H1 (cell line): Measurements from ENCODE around the gene ZNF408. TPM values are rescaled to one million over a fixed set of nuclear protein-coding genes. Genes with fewer than 3 reads are reported as not detected.
A peak's percentile ranks its signal among the peaks of the same experiment; 100 is the strongest.

Source experiments
- CTCF ChIA-PET: fragments of 300-600 bp; sonication (Branson Sonifier 250); formaldehyde crosslinking; loops from one replicate; lab custom pipeline; 2021; ENCODE audit not compliant: partially characterized antibody; lab: Charles Lee
- POLR2A ChIA-PET: fragments of 300-600 bp; sonication (Branson Sonifier 250); formaldehyde crosslinking; loops from one replicate; lab custom pipeline; 2021; ENCODE audit warnings: inconsistent platforms; ENCODE audit not compliant: partially characterized antibody; lab: Charles Lee
- DNase-seq, 2 experiments: peaks; one replicate each; pipeline versions ENCODE4 v3.0.0 to v3.0.0-alpha.2; 2010 to 2022; ENCODE audit warnings: low spot score in 2 of 2, low read depth in 1 of 2, mixed read lengths in 1 of 2
- FAIRE-seq: peaks from 2 replicates; lab custom pipeline; 2011; peaks lifted over from hg19 to GRCh38; lab: Jason Lieb, UNC
- H2AFZ ChIP-seq: 2 replicates; pipeline ENCODE4 v1.8.1; 2012; ENCODE audit warnings: low read length, inconsistent platforms
- H2AK5ac ChIP-seq: 2 replicates; pipeline ENCODE4 v1.6.1; 2013; ENCODE audit warnings: low read depth, low read length
- H2BK120ac ChIP-seq: replicated peaks from 2 replicates; pipeline ENCODE3; 2013; ENCODE audit warnings: low read depth, low read length, inconsistent platforms
- H2BK12ac ChIP-seq: 2 replicates; pipeline ENCODE4 v1.6.1; 2013; ENCODE audit warnings: low read depth, low read length
- H2BK15ac ChIP-seq: 2 replicates; pipeline ENCODE4 v1.6.1; 2013; ENCODE audit warnings: low read length
- H2BK20ac ChIP-seq: 2 replicates; pipeline ENCODE4 v1.6.1; 2013; ENCODE audit warnings: low read length
- H2BK5ac ChIP-seq: 2 replicates; pipeline ENCODE4 v1.6.1; 2013; ENCODE audit warnings: low read depth, low read length
- H3K14ac ChIP-seq: 2 replicates; pipeline ENCODE4 v1.6.1; 2013; ENCODE audit warnings: inconsistent platforms; ENCODE audit not compliant: insufficient read length
- H3K18ac ChIP-seq: 2 replicates; pipeline ENCODE4 v1.6.1; 2013; ENCODE audit warnings: low read length; ENCODE audit errors: extremely low read depth
- H3K23ac ChIP-seq: 2 replicates; pipeline ENCODE4 v1.6.1; 2013; ENCODE audit warnings: inconsistent platforms; ENCODE audit not compliant: insufficient read length
- H3K23me2 ChIP-seq: 2 replicates; pipeline ENCODE4 v1.6.1; 2013; ENCODE audit warnings: low read depth, low read length
- H3K27ac ChIP-seq: 2 replicates; pipeline ENCODE4 v1.6.1; 2011; ENCODE audit warnings: low read depth, low read length, inconsistent platforms
- H3K27me3 ChIP-seq, 4 experiments: replicated peaks in 1 of 4; 1 replicate in 1 of 4; 2 replicates in 3 of 4; pipeline versions ENCODE4 v1.6.1 to v1.8.1; 2011 to 2013; ENCODE audit warnings: low read length in 3 of 4, mild to moderate bottlenecking in 3 of 4, inconsistent platforms in 2 of 4, mixed read lengths in 2 of 4, moderate library complexity in 1 of 4; ENCODE audit not compliant: control insufficient read depth in 3 of 4, insufficient read depth in 3 of 4; ENCODE audit errors: extremely low read depth in 1 of 4
- H3K36me3 ChIP-seq, 4 experiments: 2 replicates each; pipeline versions ENCODE4 v1.6.1 to v1.8.1; 2011 to 2013; ENCODE audit warnings: mild to moderate bottlenecking in 4 of 4, low read length in 3 of 4, moderate library complexity in 2 of 4, control low read depth in 1 of 4, inconsistent platforms in 1 of 4; ENCODE audit not compliant: insufficient read depth in 4 of 4, control insufficient read depth in 2 of 4
- H3K4ac ChIP-seq: replicated peaks from 2 replicates; pipeline ENCODE3; 2013; ENCODE audit warnings: low read length, low read depth, mixed read lengths, inconsistent platforms; ENCODE audit not compliant: insufficient read length
- H3K4me1 ChIP-seq, 4 experiments: replicated peaks in 1 of 4; 1 replicate in 1 of 4; 2 replicates in 3 of 4; pipeline versions ENCODE4 v1.6.1 to v1.8.1; 2011 to 2013; ENCODE audit warnings: low read length in 3 of 4, inconsistent platforms in 2 of 4, mixed read lengths in 1 of 4; ENCODE audit not compliant: insufficient read depth in 4 of 4, control insufficient read depth in 3 of 4
- H3K4me2 ChIP-seq, 2 experiments: 2 replicates each; pipeline versions ENCODE4 v1.6.1 to v1.8.1; 2011 to 2013; ENCODE audit warnings: low read depth in 2 of 2, low read length in 2 of 2, control low read depth in 1 of 2, inconsistent platforms in 1 of 2, mild to moderate bottlenecking in 1 of 2; ENCODE audit not compliant: insufficient read depth in 1 of 2
- H3K4me3 ChIP-seq, 4 experiments: fragments of 200-600, 300-600 bp in 1 of 4; sonication (generic), shearing (Covaris generic), sonication (Bioruptor Twin) in 1 of 4; 2 replicates each; pipeline versions ENCODE4 v1.5.1 to v1.8.1; 2011 to 2016; ENCODE audit warnings: low read length in 4 of 4, low read depth in 3 of 4, control low read depth in 2 of 4, inconsistent platforms in 2 of 4, mild to moderate bottlenecking in 2 of 4, mixed read lengths in 1 of 4, moderate library complexity in 1 of 4; ENCODE audit not compliant: insufficient read depth in 2 of 4; ENCODE audit errors: extremely low read depth in 1 of 4
- H3K56ac ChIP-seq: replicated peaks from 2 replicates; pipeline ENCODE3; 2013; ENCODE audit warnings: low read depth, mild to moderate bottlenecking, mixed read lengths, low read length, inconsistent platforms; ENCODE audit not compliant: insufficient read length
- H3K79me1 ChIP-seq: 2 replicates; pipeline ENCODE4 v1.6.1; 2013; ENCODE audit warnings: low read depth, low read length, control low read depth
- H3K79me2 ChIP-seq, 2 experiments: 2 replicates each; pipeline versions ENCODE4 v1.6.1 to v1.8.1; 2012 to 2013; ENCODE audit warnings: low read length in 2 of 2, mild to moderate bottlenecking in 2 of 2, inconsistent platforms in 1 of 2; ENCODE audit not compliant: insufficient read depth in 2 of 2, control insufficient read depth in 1 of 2
- H3K9ac ChIP-seq, 4 experiments: replicated peaks in 1 of 4; 1 replicate in 1 of 4; 2 replicates in 3 of 4; pipeline versions ENCODE4 v1.6.1 to v1.8.1; 2011 to 2013; ENCODE audit warnings: low read depth in 3 of 4, low read length in 3 of 4, control low read depth in 2 of 4, mild to moderate bottlenecking in 2 of 4, moderate library complexity in 2 of 4, inconsistent platforms in 1 of 4; ENCODE audit errors: extremely low read depth in 1 of 4
- H3K9me3 ChIP-seq, 2 experiments: 2 replicates each; pipeline versions ENCODE4 v1.6.1 to v1.8.1; 2012 to 2013; ENCODE audit warnings: mild to moderate bottlenecking in 2 of 2, moderate library complexity in 2 of 2, control low read depth in 1 of 2, inconsistent platforms in 1 of 2, low read depth in 1 of 2, low read length in 1 of 2, mixed read lengths in 1 of 2; ENCODE audit not compliant: insufficient read depth in 2 of 2
- H4K20me1 ChIP-seq, 2 experiments: replicated peaks in 1 of 2; 2 replicates each; pipeline versions ENCODE3 to v1.8.1; 2011 to 2013; ENCODE audit warnings: inconsistent platforms in 2 of 2, low read length in 2 of 2, mild to moderate bottlenecking in 1 of 2; ENCODE audit not compliant: insufficient read depth in 2 of 2, control insufficient read depth in 1 of 2
- H4K5ac ChIP-seq: 2 replicates; pipeline ENCODE4 v1.6.1; 2013; ENCODE audit warnings: low read length, low read depth, mixed read lengths, inconsistent platforms; ENCODE audit not compliant: insufficient read length
- H4K8ac ChIP-seq: 2 replicates; pipeline ENCODE4 v1.8.0; 2013; ENCODE audit warnings: mild to moderate bottlenecking, moderate library complexity, low read length, inconsistent platforms; ENCODE audit not compliant: insufficient read depth; ENCODE audit errors: extremely low read depth
- H4K91ac ChIP-seq: replicated peaks from 2 replicates; pipeline ENCODE3; 2013; ENCODE audit warnings: low read length, mixed read lengths, inconsistent platforms; ENCODE audit not compliant: insufficient read length
- CEBPB ChIP-seq: IDR thresholded peaks from 2 replicates; pipeline ENCODE4 v1.6.1; 2012; ENCODE audit warnings: low read depth, low read length
- GABPA ChIP-seq: IDR thresholded peaks from 2 replicates; pipeline ENCODE4 v1.6.1; 2011; ENCODE audit warnings: mild to moderate bottlenecking, low read length, moderate library complexity, borderline replicate concordance; ENCODE audit not compliant: insufficient read depth
- KDM5A ChIP-seq: fragments of 200-600 bp; IDR thresholded peaks from 2 replicates; pipeline ENCODE4 v1.7.1; 2012; ENCODE audit warnings: mild to moderate bottlenecking, low read length, inconsistent platforms, mixed read lengths
- RAD21 ChIP-seq, 2 experiments: IDR thresholded peaks in 1 of 2; conservative IDR thresholded peaks in 1 of 2; 2 replicates each; pipeline ENCODE4 v1.6.1; 2011; ENCODE audit warnings: low read depth in 2 of 2, low read length in 2 of 2, improper control_type of control experiment in 1 of 2, inconsistent platforms in 1 of 2, mild to moderate bottlenecking in 1 of 2, moderate library complexity in 1 of 2
- WGBS, 2 experiments: shearing (Covaris generic) in 1 of 2; methylation state at CpG; one replicate each; pipeline versions ENCODE4 v1.1.6 to v1.1.7; 2013 to 2015; ENCODE audit warnings: low lambda C conversion rate in 2 of 2, mixed read lengths in 2 of 2, inconsistent platforms in 1 of 2, low coverage in 1 of 2, missing lambda C conversion rate in 1 of 2; ENCODE audit not compliant: insufficient replicate concordance in 2 of 2, insufficient coverage in 1 of 2, insufficient read length in 1 of 2; ENCODE audit errors: extremely low coverage in 1 of 2, missing lambda C conversion rate in 1 of 2; 5-methylcytosine and 5-hydroxymethylcytosine counted together
- polyA plus RNA-seq, 7 experiments: library from polyadenylated mRNA; depleted of rRNA in 3 of 7; stranded (reverse) in 5 of 7; unstranded in 2 of 7; fragments of >200 nt in 5 of 7; fragments of 200-250 nt in 2 of 7; gene quantifications; 1 replicate in 5 of 7; 2 replicates in 1 of 7; 4 replicates in 1 of 7; pipeline versions ENCODE4 v1.2.1 to v1.2.3, GENCODE V29; 2011 to 2013; ENCODE audit warnings: missing spikeins in 2 of 7, mixed read lengths in 2 of 7
- total RNA-seq: library from RNA; stranded (reverse); fragmentation: NEBNext Ultra II Directional; extraction: Animal tissue kit (Norgen Biotek cat#: 25700); gene quantifications from 2 replicates; pipeline ENCODE4 v1.2.1, GENCODE V29; 2021
- TF ChIP-seq, protein P1 (sequence below): IDR thresholded peaks from 2 replicates; pipeline ENCODE4 v1.6.1; 2011; ENCODE audit warnings: low read depth, mild to moderate bottlenecking, low read length; ENCODE audit not compliant: insufficient read depth
- TF ChIP-seq, protein P2 (sequence below): IDR thresholded peaks from 2 replicates; pipeline ENCODE4 v1.6.1; 2011; ENCODE audit warnings: low read length, improper control_type of control experiment
- TF ChIP-seq, protein P3 (sequence below), 3 experiments: IDR thresholded peaks; 1 replicate in 2 of 3; 2 replicates in 1 of 3; pipeline versions ENCODE4 v1.5.1 to v1.6.1; 2011; ENCODE audit warnings: low read length in 3 of 3, mild to moderate bottlenecking in 3 of 3, inconsistent platforms in 2 of 3, low read depth in 1 of 3, moderate library complexity in 1 of 3; ENCODE audit not compliant: insufficient read depth in 1 of 3; ENCODE audit errors: control extremely low read depth in 1 of 3

Gene ZNF408
- total and polyA plus RNA-seq, 2 of the 8 experiments (the other 6 are each of a cell fraction or from before 2014, with no cell fraction given), result 10.7 to 11.0 TPM

DNA sequence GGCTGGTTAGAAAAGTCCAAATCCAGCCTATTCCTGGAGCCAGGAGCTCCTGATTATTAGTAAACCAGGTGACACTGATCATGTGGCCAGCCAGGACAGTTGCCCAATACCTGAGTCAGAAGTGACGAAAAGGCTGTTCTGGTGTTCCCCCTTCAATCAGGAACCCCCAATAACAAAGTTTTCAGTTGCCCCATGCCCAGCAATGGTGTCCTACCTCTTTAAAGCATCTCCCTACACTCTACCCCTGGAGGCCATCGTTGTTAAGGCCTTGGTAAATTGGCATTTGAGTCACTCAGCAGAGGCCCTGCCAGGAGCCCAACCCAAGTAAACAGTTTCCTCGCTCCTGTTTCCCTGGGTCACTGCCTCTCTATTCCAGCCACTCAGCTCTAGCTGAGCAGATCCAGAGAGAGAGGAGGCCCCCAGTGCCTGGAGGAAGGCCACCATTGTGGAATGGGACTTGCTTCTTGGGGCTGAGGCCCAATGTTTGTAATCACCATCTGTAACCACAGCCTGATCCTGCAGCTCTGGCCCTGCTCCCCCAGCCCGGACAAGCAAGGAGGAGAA is 25.5 kb upstream of the ZNF408 start:
- Histone ChIP-seq H3K4me2 (0 out of 4 replicates have a peak overlapping the region, but pooled peaks of 1 of the 2 experiments have one; percentile 28), H2BK15ac (no peak overlapping the region), H3K23me2 (no peaks in the 10 kb centered on the region), H3K36me3 (peaks cover 6 to 32% (median 20%) of the 10 kb centered on the region in 4 experiments; a peak in 6 of 8 replicates), H3K4ac (no peak overlapping the region), H2BK20ac (no peak overlapping the region), H2AFZ (no peak overlapping the region), H4K5ac (no peak overlapping the region), H4K20me1 (peaks cover 0 to 1% of the 10 kb centered on the region in 2 experiments), H2BK5ac (no peak overlapping the region), H3K56ac (no peak overlapping the region), H3K18ac (no peak overlapping the region), H3K27me3 (no peaks in the 10 kb centered on the region), H3K79me2 (no peaks in the 10 kb centered on the region), H3K79me1 (no peaks in the 10 kb centered on the region), H3K4me1 (peaks cover 3 to 19% (median 7%) of the 10 kb centered on the region in 4 experiments), H3K23ac (no peak overlapping the region), H2BK120ac (no peak overlapping the region), H2AK5ac (no peak overlapping the region), H3K27ac (peak overlapping the region; percentile 9; the same call in 1 of the 2 replicates), H2BK12ac (no peak overlapping the region), H4K91ac (no peak overlapping the region), H3K9ac (no peak overlapping the region), H3K14ac (no peak overlapping the region), H4K8ac (peak overlapping the region; percentile 51; the same call in 1 of the 2 replicates), H3K9me3 (no peaks in the 10 kb centered on the region), H3K4me3 (no peak overlapping the region)
- DNase-seq (no peak), FAIRE-seq (no peak)
- POLR2A ChIA-PET, result interaction anchor here (0.8 to 3.3 kb wide), 5 partner anchors 9 to 95 kb away, joined by 3 to 21 read pairs (median 3); partner anchors contain the start of gene ZNF408
- peak; percentile 72 for TF ChIP-seq CEBPB
- TF ChIP-seq, protein P1, sequence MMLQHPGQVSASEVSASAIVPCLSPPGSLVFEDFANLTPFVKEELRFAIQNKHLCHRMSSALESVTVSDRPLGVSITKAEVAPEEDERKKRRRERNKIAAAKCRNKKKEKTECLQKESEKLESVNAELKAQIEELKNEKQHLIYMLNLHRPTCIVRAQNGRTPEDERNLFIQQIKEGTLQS, result no peak
- TF ChIP-seq GABPA, result no peak
- TF ChIP-seq, protein P2, sequence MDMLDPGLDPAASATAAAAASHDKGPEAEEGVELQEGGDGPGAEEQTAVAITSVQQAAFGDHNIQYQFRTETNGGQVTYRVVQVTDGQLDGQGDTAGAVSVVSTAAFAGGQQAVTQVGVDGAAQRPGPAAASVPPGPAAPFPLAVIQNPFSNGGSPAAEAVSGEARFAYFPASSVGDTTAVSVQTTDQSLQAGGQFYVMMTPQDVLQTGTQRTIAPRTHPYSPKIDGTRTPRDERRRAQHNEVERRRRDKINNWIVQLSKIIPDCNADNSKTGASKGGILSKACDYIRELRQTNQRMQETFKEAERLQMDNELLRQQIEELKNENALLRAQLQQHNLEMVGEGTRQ, result peak; percentile 50; the same call in 1 of the 2 replicates
- TF ChIP-seq, protein P3, sequence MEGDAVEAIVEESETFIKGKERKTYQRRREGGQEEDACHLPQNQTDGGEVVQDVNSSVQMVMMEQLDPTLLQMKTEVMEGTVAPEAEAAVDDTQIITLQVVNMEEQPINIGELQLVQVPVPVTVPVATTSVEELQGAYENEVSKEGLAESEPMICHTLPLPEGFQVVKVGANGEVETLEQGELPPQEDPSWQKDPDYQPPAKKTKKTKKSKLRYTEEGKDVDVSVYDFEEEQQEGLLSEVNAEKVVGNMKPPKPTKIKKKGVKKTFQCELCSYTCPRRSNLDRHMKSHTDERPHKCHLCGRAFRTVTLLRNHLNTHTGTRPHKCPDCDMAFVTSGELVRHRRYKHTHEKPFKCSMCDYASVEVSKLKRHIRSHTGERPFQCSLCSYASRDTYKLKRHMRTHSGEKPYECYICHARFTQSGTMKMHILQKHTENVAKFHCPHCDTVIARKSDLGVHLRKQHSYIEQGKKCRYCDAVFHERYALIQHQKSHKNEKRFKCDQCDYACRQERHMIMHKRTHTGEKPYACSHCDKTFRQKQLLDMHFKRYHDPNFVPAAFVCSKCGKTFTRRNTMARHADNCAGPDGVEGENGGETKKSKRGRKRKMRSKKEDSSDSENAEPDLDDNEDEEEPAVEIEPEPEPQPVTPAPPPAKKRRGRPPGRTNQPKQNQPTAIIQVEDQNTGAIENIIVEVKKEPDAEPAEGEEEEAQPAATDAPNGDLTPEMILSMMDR (IDR thresholded peaks at IDR 0.05; ENCODE audit: control extremely low read depth in 1 of 3, insufficient read depth in 1 of 3, low read depth in 1 of 3, low read length in 3 of 3), result no peak
- no peak for TF ChIP-seq KDM5A
- no peak for TF ChIP-seq RAD21 (IDR thresholded peaks at IDR 0.05 in 1 of 2, conservative IDR thresholded peaks at IDR 0.05 in 1 of 2; ENCODE audit: low read depth in 2 of 2, low read length in 2 of 2)
- 67% methylated on average over 4 of the region's 4 CpGs; no CpG with 5 or more reads in 1 of the 2 experiments for WGBS, 2 experiments
- CTCF ChIA-PET, result interaction anchor here (1.3 to 2.2 kb wide), 4 partner anchors 11 to 45 kb away, joined by 3 to 6 read pairs (median 6); no protein-coding TSS in a partner anchor
